ENCODE measurements around the gene GINS1. TPM values are rescaled to one million over a fixed set of nuclear protein-coding genes. Genes with fewer than 3 reads are reported as not detected.

The GINS1 gene
- total RNA-seq, 1 donor from 2014 or later, result 5.4 TPM

DNA sequence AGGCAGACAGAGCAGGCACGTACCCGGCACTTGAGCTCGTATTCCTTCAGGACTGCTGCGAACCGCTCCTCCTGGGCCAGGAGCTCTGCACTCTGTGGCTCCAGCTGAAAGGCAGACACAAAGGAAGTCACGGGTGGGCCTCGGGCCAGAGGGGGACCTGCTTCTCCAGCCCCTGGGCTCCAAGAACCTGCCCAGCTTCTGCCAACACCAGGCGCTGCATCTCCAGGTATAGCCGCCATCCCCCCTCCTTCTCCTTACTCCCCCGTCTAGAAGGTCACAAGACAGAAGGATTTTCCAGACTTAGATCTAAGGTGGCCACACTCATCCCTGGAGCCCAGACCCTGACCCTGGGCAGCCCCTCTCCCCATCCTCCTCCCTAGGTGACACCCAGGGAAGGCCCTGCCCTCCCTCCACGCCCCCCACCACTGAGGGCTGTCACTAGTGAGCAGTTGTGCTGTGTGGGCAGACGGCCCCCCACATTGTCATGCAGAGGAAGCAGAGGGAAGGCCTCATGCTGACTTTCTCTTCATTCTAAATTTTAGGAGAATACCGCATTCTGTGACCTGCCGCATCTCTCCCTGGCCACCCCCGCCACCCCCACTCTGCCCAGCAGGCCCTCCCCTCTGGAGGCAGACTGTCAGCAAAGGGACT is 81.9 kb downstream of the GINS1 start:
- H3K27ac Mint-ChIP-seq, result no peak overlapping the region
- TF ChIP-seq, protein P1, sequence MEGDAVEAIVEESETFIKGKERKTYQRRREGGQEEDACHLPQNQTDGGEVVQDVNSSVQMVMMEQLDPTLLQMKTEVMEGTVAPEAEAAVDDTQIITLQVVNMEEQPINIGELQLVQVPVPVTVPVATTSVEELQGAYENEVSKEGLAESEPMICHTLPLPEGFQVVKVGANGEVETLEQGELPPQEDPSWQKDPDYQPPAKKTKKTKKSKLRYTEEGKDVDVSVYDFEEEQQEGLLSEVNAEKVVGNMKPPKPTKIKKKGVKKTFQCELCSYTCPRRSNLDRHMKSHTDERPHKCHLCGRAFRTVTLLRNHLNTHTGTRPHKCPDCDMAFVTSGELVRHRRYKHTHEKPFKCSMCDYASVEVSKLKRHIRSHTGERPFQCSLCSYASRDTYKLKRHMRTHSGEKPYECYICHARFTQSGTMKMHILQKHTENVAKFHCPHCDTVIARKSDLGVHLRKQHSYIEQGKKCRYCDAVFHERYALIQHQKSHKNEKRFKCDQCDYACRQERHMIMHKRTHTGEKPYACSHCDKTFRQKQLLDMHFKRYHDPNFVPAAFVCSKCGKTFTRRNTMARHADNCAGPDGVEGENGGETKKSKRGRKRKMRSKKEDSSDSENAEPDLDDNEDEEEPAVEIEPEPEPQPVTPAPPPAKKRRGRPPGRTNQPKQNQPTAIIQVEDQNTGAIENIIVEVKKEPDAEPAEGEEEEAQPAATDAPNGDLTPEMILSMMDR (IDR thresholded peaks at IDR 0.05), result no peak
- intact Hi-C loops (cut with micrococcal nuclease), result no loop called here
- ChIA-PET POLR2A (no interaction called here), CTCF (no interaction called here)
- no peaks in the 10 kb centered on the region for H3K9me3 Mint-ChIP-seq
- DNase-seq (no peak), ATAC-seq (ENCODE audit: low read depth) (no peak)
- no peak overlapping the region for H3K4me3 Mint-ChIP-seq
- H3K27me3 Mint-ChIP-seq, result no peaks in the 10 kb centered on the region
- H3K36me3 Mint-ChIP-seq (ENCODE audit: low read depth), result no peaks in the 10 kb centered on the region
- peaks cover 13% of the 10 kb centered on the region for H3K4me1 Mint-ChIP-seq

DNA sequence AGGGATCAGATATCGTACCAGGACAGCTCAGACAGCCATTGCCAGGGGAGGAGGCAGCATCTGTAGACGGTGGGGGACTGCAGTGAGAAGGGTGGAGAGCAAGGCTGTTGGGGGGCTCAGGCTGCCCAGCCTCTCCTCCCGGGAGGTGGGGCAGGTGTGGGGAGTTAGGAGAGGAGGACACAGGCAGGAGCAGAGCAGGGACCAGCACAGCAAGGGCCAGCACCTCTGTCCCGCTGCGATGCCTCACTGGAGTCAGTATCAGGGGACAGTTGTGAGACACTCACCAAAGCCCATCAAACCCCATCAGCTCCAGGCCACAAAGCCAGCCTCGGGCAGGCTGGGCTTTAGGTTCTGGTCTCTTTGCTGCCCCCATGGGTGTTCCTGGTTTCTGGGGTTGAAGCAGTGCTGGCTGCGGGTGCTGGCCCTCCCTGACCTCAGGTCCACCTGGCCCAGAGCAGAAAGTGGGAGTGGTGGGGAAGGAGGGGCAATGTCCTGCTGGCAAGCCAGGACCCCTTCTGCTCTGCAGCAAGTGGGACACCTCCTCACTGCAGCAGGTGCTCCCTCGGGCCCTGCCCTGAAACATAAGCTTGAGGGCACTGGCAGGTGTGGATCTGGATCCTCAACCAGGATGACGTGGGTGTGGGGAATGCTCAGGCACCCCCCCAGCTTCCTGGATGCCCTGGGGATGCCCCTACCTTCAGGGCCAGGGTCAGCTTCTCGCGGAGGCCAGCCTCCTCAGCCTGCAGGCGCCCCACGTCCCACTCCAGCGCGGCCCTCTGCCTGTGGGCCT is 83.4 kb downstream of the GINS1 start:
- H3K27ac Mint-ChIP-seq, result no peak overlapping the region
- H3K9me3 Mint-ChIP-seq, result no peaks in the 10 kb centered on the region
- ChIA-PET CTCF (no interaction called here), POLR2A (no interaction called here)
- H3K4me3 Mint-ChIP-seq, result no peak overlapping the region
- intact Hi-C loops (cut with micrococcal nuclease), result no loop called here
- H3K36me3 Mint-ChIP-seq (ENCODE audit: low read depth), result no peaks in the 10 kb centered on the region
- ATAC-seq (ENCODE audit: low read depth) (no peak), DNase-seq (no peak)
- H3K27me3 Mint-ChIP-seq, result no peaks in the 10 kb centered on the region
- TF ChIP-seq, protein P1 (IDR thresholded peaks at IDR 0.05), result no peak
- H3K4me1 Mint-ChIP-seq, result peaks cover 4% of the 10 kb centered on the region

DNA sequence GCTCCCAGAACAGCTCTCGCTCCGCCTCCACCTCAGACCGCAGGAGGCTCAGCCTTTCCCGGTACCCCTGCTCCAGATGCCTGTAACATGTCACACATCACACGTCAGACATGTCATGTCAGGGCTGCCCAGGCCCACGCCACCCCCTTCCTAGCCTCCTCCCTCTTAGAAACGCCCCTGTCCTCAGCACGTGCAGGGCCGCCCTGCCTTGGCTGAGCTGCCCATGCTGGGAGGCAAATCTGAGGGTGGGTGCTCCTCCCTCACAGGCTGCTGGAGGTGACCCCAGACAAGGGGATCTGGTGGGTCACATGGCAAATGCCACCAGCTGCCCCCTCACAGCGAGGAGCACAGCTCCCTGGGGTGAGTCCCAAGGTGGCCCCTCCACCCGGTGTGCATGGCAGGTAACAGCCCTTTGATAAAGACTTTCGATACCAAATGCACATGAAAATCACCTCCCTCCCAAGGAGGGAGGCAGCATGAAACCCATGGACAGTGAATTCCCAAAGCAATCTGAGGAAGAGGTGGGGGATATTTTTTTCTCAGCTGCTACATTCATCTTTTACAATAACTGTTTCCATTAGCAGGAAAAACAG is 84.1 kb downstream of the GINS1 start:
- no peak overlapping the region for H3K27ac Mint-ChIP-seq
- TF ChIP-seq, protein P1 (IDR thresholded peaks at IDR 0.05), result no peak
- DNase-seq (no peak), ATAC-seq (ENCODE audit: low read depth) (no peak)
- intact Hi-C loops (cut with micrococcal nuclease), result no loop called here
- no peaks in the 10 kb centered on the region for H3K27me3 Mint-ChIP-seq
- no peak overlapping the region for H3K4me3 Mint-ChIP-seq
- CTCF ChIA-PET, result no interaction called here
- peaks cover under 1% of the 10 kb centered on the region for H3K4me1 Mint-ChIP-seq
- no peaks in the 10 kb centered on the region for H3K9me3 Mint-ChIP-seq
- POLR2A ChIA-PET, result no interaction called here
- no peaks in the 10 kb centered on the region for H3K36me3 Mint-ChIP-seq (ENCODE audit: low read depth)

DNA sequence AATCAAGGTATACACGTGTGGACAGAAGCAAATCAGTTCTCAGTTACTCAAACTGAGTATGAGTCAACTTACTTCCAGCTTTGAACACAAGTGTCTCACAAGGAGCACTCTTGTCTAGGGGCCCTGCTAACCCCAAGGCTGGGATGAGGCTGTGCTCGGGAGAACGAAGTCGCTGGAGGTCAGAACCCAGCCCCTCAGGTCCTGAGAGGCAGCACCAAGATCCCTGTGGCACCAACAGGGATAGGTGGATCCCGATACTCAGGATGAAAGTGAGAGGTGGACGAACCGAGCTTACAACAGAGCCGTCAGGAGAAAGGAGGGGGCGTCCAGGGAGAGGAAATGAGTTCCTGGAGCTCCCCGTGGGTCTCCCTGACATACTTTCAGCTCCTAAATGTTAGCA is 85.7 kb downstream of the GINS1 start:
- no peaks in the 10 kb centered on the region for H3K9me3 Mint-ChIP-seq
- ATAC-seq (ENCODE audit: low read depth), result no peak
- no peak overlapping the region for H3K4me3 Mint-ChIP-seq
- DNase-seq, result no peak
- H3K36me3 Mint-ChIP-seq (ENCODE audit: low read depth), result no peaks in the 10 kb centered on the region
- TF ChIP-seq, protein P1 (IDR thresholded peaks at IDR 0.05), result no peak
- ChIA-PET POLR2A (no interaction called here), CTCF (no interaction called here)
- no peak overlapping the region for H3K27ac Mint-ChIP-seq
- no peaks in the 10 kb centered on the region for H3K4me1 Mint-ChIP-seq
- intact Hi-C loops (cut with micrococcal nuclease), result no loop called here
- no peaks in the 10 kb centered on the region for H3K27me3 Mint-ChIP-seq

DNA sequence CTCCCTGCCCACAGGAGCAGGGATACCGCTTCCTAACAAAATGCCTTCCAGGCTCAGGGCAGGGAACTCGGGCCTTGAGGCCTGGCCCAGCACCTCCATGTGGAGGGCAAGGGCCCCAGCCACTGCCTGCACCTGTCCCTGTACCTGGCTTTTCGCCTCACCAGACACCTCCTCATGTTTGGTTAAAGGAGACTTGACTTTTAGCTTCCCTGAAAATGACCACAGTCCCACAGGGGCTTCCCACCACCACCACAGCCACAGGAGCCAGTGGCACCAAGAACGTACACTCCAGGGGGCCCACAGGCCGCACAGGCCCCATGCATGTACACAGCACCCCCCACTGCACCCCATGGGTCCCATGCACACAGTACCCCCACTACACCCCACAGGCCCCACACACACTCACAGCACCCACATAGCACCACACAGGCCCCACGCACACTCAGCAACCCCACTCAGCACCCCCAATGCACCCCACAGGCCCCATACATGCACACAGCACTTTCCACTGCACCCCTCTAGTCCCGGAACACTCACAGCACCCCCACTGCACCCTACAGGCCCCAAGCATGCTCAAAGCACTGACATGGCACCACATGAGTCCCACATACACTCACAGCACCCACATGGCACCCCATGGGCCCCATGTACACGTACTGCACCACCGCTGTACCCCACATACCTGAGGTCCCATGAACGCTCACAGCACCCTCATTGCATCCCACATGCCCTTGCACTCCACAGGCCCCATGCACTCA is 86.5 kb downstream of the GINS1 start:
- ATAC-seq (ENCODE audit: low read depth), result no peak
- DNase-seq, result no peak
- TF ChIP-seq, protein P1 (IDR thresholded peaks at IDR 0.05), result no peak
- no peaks in the 10 kb centered on the region for H3K9me3 Mint-ChIP-seq
- no peaks in the 10 kb centered on the region for H3K36me3 Mint-ChIP-seq (ENCODE audit: low read depth)
- intact Hi-C loops (cut with micrococcal nuclease), result no loop called here
- H3K27me3 Mint-ChIP-seq, result no peaks in the 10 kb centered on the region
- no peak overlapping the region for H3K4me3 Mint-ChIP-seq
- POLR2A ChIA-PET, result no interaction called here
- CTCF ChIA-PET, result no interaction called here
- no peaks in the 10 kb centered on the region for H3K4me1 Mint-ChIP-seq
- no peak overlapping the region for H3K27ac Mint-ChIP-seq
